Effector memory CD4-positive, alpha-beta T cell (primary cell): ENCODE results near the gene ZNF792.

Experiments
- DNase-seq, 3 donors: peaks; one replicate each; pipeline ENCODE4 v3.0.0-alpha.2; 2020
- H3K27ac ChIP-seq: 2 replicates; pipeline ENCODE4 v1.7.0; 2013; ENCODE audit warnings: mild to moderate bottlenecking, low read length, moderate library complexity; ENCODE audit not compliant: insufficient read depth, poor library complexity, severe bottlenecking
- H3K27me3 ChIP-seq: replicated peaks from 2 replicates; pipeline ENCODE4 v1.7.0; 2013; ENCODE audit warnings: mild to moderate bottlenecking, low read length; ENCODE audit not compliant: insufficient read depth, control insufficient read depth, poor library complexity, severe bottlenecking
- H3K36me3 ChIP-seq: 2 replicates; pipeline ENCODE4 v1.7.0; 2013; ENCODE audit warnings: mild to moderate bottlenecking, low read length, moderate library complexity; ENCODE audit not compliant: control insufficient read depth, insufficient read depth
- H3K4me1 ChIP-seq: 2 replicates; pipeline ENCODE4 v1.7.0; 2013; ENCODE audit warnings: low read length, mild to moderate bottlenecking; ENCODE audit not compliant: control insufficient read depth, insufficient read depth, poor library complexity, severe bottlenecking
- H3K4me3 ChIP-seq: 2 replicates; pipeline ENCODE4 v1.7.0; 2013; ENCODE audit warnings: low read length, low read depth, mild to moderate bottlenecking; ENCODE audit not compliant: insufficient read depth, poor library complexity, severe bottlenecking
- H3K9me3 ChIP-seq: 2 replicates; pipeline ENCODE4 v1.7.0; 2013; ENCODE audit warnings: mild to moderate bottlenecking, low read length, moderate library complexity; ENCODE audit not compliant: control insufficient read depth

The ZNF792 gene

DNA sequence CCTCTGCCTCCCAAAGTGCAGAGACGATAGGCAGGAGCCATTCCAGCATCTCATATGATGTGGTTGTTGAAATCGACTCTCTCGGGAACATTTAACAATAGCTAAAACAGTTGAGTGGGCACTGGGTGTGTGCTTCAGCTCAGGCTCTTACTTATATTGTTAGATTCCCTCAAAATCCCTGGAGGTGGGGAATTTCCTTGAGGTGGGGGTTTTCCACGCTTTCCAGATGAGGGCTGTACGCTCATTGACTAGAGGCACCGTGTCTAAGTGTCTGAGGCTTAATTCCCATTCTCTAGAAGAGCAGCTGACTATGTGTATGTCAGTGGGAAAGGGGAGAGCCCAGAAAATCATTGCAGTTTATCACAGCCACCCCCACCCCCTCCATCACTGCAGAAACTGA, 25.3 kb upstream of the ZNF792 start:
- no peak overlapping the region for H3K4me3 ChIP-seq
- DNase-seq, result no peak
- H3K27me3 ChIP-seq, result no peaks in the 10 kb centered on the region
- no peak overlapping the region for H3K27ac ChIP-seq
- H3K36me3 ChIP-seq, result no peaks in the 10 kb centered on the region
- H3K9me3 ChIP-seq, result no peaks in the 10 kb centered on the region
- H3K4me1 ChIP-seq, result peaks cover 9% of the 10 kb centered on the region

DNA sequence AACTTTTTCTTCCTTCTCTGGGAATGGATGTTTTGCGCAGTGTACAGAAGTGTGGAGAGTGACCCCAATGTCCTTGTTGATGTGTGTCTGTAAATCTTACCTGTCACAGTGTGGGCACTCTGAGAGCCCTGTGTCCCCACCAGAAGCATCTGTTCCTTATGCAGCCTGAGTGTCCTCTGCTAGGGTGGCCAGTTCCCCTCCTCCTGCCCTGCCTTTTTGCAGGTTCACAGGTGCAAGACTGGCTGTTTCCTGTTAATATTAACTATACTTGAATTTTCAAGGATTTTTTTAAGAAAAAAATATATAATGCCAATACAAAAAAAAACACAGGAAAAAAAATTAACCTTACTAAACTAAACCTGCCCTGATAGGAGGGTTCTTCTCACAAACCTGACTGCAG, 24.1 kb upstream of the ZNF792 start:
- Histone ChIP-seq H3K4me3 (no peak overlapping the region), H3K27ac (no peak overlapping the region), H3K27me3 (no peaks in the 10 kb centered on the region), H3K4me1 (peaks cover 9% of the 10 kb centered on the region), H3K9me3 (no peaks in the 10 kb centered on the region), H3K36me3 (no peaks in the 10 kb centered on the region)
- DNase-seq, result no peak

DNA sequence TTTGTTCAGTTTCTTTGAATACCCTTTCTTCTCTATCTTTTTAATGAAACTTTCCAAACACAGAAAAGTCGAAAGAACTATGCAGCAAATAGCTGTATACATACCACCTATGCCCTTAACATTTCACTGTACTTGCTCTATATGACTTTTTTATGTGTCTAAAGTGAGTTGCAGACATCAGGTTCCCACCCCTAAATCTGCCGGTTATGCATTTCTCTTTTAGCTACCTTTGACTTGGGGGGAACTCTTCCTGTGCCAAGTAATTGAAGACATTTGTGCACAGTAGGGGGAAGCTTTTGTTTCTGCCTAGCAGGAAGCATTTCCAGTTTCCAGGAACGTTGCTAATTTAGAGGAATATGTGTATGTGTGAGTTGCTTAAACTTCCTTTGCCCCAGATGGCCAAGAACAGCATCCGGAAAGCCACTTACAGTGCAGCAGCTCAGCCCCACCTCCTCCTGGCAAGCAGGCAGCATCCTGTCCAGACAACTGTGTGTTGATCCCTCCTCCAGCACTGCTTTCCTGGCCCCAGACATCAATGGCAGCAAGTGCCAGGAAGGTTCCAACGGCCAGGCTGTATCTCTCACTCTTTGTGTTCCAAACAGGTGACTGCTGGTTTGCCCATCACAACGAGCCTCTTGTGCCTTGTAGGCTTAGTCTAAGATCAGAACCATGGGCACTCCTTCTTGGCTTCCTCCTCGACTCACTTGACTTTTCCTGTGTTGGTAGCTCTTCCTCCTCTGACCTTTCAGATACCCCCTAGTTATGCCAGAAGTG, 21.4 kb upstream of the ZNF792 start:
- no peak for DNase-seq
- no peaks in the 10 kb centered on the region for H3K9me3 ChIP-seq
- H3K4me1 ChIP-seq, result peaks cover 9% of the 10 kb centered on the region
- H3K36me3 ChIP-seq, result no peaks in the 10 kb centered on the region
- no peak overlapping the region for H3K27ac ChIP-seq
- H3K27me3 ChIP-seq, result no peaks in the 10 kb centered on the region
- no peak overlapping the region for H3K4me3 ChIP-seq

DNA sequence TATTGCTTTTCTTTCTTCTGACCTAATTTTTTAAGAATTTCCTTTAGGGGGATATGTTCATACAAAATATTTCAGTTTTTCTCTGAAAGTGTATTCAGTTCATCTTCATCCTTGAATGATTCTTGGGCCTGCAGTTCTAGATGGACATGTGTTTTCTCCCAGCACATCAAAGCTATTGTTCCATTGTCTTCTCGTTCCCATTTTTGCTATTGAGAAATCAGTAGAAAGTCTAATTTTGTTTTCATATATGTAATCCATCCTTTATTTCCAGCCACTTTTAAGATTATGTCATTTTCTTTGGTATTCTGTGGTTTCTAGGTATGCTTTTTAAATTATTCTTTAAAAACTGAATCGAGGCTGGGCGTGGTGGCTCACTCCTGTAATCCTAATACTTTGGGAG, 20.3 kb upstream of the ZNF792 start:
- H3K36me3 ChIP-seq, result no peaks in the 10 kb centered on the region
- no peak overlapping the region for H3K27ac ChIP-seq
- peaks cover 9% of the 10 kb centered on the region for H3K4me1 ChIP-seq
- H3K27me3 ChIP-seq, result no peaks in the 10 kb centered on the region
- H3K4me3 ChIP-seq, result no peak overlapping the region
- no peak for DNase-seq
- no peaks in the 10 kb centered on the region for H3K9me3 ChIP-seq

DNA sequence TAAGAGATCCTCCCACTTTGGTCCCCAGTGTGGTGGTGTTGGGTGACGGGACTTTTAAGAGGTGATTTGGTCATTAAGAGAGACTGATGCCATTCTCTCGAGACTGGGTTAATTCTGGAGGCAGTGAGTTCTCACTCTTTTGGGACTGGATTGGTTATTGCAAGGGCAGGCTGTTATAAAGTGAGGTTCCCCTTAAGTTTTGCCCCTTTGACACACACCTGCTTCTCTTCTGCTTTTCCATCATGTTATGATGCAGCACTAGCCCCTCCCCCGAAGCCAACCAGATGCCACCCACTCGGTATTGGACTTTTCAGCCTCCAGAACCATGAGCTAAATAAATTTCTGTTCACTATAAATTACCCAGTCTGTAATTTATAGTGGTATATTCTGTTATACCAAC, 19.8 kb upstream of the ZNF792 start:
- no peak overlapping the region for H3K4me3 ChIP-seq
- no peaks in the 10 kb centered on the region for H3K27me3 ChIP-seq
- no peak for DNase-seq
- no peaks in the 10 kb centered on the region for H3K9me3 ChIP-seq
- peaks cover 9% of the 10 kb centered on the region for H3K4me1 ChIP-seq
- no peaks in the 10 kb centered on the region for H3K36me3 ChIP-seq
- no peak overlapping the region for H3K27ac ChIP-seq

DNA sequence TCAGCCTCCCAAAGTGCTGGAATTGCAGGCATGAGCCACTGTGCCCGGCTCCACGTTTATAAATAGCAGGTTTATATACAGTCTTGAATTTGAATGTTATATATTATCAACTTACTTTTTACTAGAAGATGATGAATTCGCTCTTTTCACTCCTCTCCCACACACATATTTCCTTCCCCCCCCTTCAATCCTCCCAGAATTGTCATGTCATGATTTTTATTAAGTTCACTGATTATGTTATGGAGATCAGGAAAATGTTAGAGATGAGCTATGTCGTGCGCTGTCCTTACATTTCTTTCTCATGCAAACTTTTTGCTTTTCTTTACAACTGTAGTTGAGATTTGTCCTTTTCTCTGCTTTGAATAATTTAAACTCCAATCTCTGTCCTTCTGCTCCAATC, 18.2 kb upstream of the ZNF792 start:
- no peaks in the 10 kb centered on the region for H3K27me3 ChIP-seq
- peaks cover 9% of the 10 kb centered on the region for H3K4me1 ChIP-seq
- DNase-seq, result no peak
- H3K4me3 ChIP-seq, result no peak overlapping the region
- H3K27ac ChIP-seq, result no peak overlapping the region
- no peaks in the 10 kb centered on the region for H3K36me3 ChIP-seq
- no peaks in the 10 kb centered on the region for H3K9me3 ChIP-seq

DNA sequence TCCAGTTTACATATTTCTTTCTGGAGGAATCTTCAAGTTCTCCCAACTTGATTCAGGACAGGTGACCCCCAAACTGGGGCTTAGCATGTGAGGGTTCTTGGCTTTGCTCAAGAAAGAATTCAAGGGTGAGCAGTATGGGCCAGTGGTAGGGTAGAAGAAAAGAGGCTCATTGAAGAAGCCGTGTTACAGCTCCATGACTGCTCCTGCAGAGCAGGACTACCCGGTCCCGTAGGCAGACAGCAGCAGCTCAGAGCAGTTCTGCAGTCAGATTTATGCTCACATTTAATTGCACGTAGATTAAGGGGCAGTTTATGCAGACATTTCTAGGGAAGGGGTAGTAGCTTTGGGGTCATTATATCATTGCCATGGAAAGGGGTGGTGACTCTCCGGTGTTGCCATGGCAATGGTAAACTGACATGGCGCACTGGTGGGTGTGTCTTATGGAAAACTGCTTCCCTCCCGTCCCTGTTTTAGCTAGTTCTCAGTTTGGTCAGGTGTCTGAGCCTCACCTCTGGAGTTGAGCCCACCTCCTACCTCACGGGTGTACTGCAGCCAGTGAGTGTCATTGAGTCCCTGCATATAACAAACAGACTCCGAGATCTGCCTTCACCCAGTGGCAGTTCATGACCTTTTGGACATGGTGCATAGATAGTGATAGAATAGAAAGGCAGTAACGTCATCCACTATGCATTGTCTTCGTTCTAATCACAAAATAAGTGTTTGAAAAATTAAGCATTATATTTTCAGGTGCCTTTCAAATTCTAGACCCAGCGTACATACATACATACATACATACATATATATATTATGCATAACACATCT, 16.0 kb upstream of the ZNF792 start:
- no peaks in the 10 kb centered on the region for H3K36me3 ChIP-seq
- H3K9me3 ChIP-seq, result no peaks in the 10 kb centered on the region

DNA sequence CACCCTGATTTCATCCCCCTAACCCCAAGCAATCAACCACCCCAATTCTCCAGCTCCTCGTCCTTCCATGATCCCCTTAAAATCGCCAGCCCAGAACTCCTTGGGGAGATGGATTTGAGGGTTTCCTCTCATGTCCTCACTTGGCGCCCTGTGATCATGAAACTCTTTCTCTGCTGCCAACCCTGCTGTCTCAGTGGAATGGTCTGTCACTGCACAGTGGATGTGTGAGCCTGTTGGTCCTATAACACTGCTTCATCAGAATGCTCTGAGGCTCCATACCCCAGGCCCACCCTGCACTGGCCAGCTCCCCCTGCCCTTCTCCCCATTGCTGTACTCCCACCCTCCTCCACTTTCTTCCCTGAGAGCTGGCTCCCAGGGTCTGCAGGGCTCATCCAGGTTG, 12.6 kb upstream of the ZNF792 start:
- Histone ChIP-seq H3K27ac (no peak overlapping the region), H3K4me1 (no peaks in the 10 kb centered on the region)

More for the DNA sequence above, 16.0 kb upstream of the ZNF792 start:
- DNase-seq, result no peak
- peaks cover under 1% of the 10 kb centered on the region for H3K4me1 ChIP-seq
- H3K27ac ChIP-seq, result no peak overlapping the region
- H3K4me3 ChIP-seq, result no peak overlapping the region
- H3K27me3 ChIP-seq, result no peaks in the 10 kb centered on the region

DNA sequence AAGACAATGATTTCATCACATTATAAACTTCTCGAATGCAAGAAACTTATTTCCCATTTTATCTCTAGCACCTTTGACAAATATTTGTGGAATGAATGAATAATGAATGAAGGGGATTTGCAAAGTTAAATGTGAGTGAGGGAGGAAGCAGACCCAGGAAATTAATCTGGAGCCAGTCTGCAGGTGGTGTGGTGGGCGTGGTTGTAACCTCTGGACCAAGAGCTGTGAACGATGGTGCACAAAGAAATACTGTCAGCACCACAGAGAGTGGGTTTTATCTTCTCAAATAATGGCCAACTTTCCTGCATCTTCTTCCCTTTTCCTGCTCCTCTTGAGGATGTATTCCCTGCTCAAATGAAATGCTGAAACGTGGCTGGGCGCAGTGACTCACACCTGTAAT, 11.0 kb upstream of the ZNF792 start:
- DNase-seq, result no peak
- Histone ChIP-seq H3K4me3 (no peak overlapping the region), H3K27ac (no peak overlapping the region), H3K27me3 (no peaks in the 10 kb centered on the region), H3K36me3 (no peaks in the 10 kb centered on the region), H3K4me1 (no peaks in the 10 kb centered on the region), H3K9me3 (no peaks in the 10 kb centered on the region)

More for the DNA sequence above, 12.6 kb upstream of the ZNF792 start:
- H3K4me3 ChIP-seq, result no peak overlapping the region
- DNase-seq, result no peak
- H3K9me3 ChIP-seq, result no peaks in the 10 kb centered on the region
- H3K27me3 ChIP-seq, result no peaks in the 10 kb centered on the region
- H3K36me3 ChIP-seq, result no peaks in the 10 kb centered on the region

DNA sequence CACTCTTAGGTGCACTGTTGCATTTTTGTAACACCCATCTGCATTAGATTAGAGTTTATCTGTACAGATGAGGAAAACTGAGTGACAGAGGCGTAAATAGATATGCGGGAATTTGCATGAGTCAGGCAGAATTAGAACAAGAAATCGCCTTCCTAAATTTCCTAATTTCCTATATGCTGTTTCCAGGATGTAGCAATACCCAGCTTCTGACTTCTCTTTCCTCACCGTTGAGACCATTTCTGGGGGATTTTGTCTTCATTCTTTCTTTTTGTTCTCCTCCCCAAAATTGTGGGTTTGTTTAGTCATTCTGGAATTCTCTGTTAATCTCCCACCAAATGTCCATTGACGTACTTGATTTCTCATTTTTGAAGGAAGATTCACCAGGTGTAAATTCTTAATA, 10.6 kb upstream of the ZNF792 start:
- Histone ChIP-seq H3K9me3 (no peaks in the 10 kb centered on the region), H3K27me3 (no peaks in the 10 kb centered on the region), H3K4me1 (no peaks in the 10 kb centered on the region), H3K36me3 (no peaks in the 10 kb centered on the region), H3K27ac (no peak overlapping the region), H3K4me3 (no peak overlapping the region)
- DNase-seq, result no peak
